OCI-LY3 (cell line): ENCODE measurements around the gene SF3A2.

ENCODE experiments used
- H2AFZ ChIP-seq: fragments of 200-600, 300-600 bp; shearing (Covaris generic); 2 replicates; pipeline ENCODE4 v1.6.0; 2014; ENCODE audit warnings: antibody characterized with exemption, low read depth, low read length
- H3K27ac ChIP-seq: fragments of 200-600, 300-600 bp; sonication (generic); 2 replicates; pipeline ENCODE4 v1.5.1; 2014; ENCODE audit warnings: mild to moderate bottlenecking, low read length, moderate library complexity, mixed read lengths
- H3K27me3 ChIP-seq: fragments of 200-600, 300-600 bp; sonication (generic); 2 replicates; pipeline ENCODE4 v1.6.1; 2014; ENCODE audit warnings: low read depth, low read length, mixed read lengths
- H3K36me3 ChIP-seq: fragments of 200-600, 300-600 bp; sonication (generic); replicated peaks from 2 replicates; pipeline ENCODE3; 2014; ENCODE audit warnings: low read depth, low read length, mixed read lengths
- H3K4me1 ChIP-seq: fragments of 300-600, 200-600 bp; sonication (generic); 2 replicates; pipeline ENCODE4 v1.6.1; 2014; ENCODE audit warnings: low read length, mixed read lengths
- H3K4me2 ChIP-seq: fragments of 200-600, 300-600 bp; sonication (generic); 2 replicates; pipeline ENCODE4 v1.6.1; 2014; ENCODE audit warnings: low read length, mixed read lengths
- H3K4me3 ChIP-seq: fragments of 300-600, 200-600 bp; sonication (generic); 2 replicates; pipeline ENCODE4 v1.5.1; 2014; ENCODE audit warnings: antibody characterized with exemption, mild to moderate bottlenecking, low read length, moderate library complexity
- H3K79me2 ChIP-seq: fragments of 300-600, 200-600 bp; shearing (Covaris generic); 2 replicates; pipeline ENCODE4 v1.6.1; 2014; ENCODE audit warnings: mild to moderate bottlenecking, low read length, mixed read lengths
- H3K9ac ChIP-seq: fragments of 300-600, 200-600 bp; shearing (Covaris generic); 2 replicates; pipeline ENCODE4 v1.6.0; 2014; ENCODE audit warnings: mild to moderate bottlenecking, low read length, moderate library complexity
- H3K9me3 ChIP-seq: fragments of 200-600, 300-600 bp; shearing (Covaris generic); 2 replicates; pipeline ENCODE4 v1.6.1; 2014; ENCODE audit warnings: low read length, mixed read lengths; ENCODE audit not compliant: insufficient read depth
- H4K20me1 ChIP-seq: fragments of 200-600, 300-600 bp; sonication (generic); 2 replicates; pipeline ENCODE4 v1.6.1; 2016; ENCODE audit warnings: low read length, mixed read lengths; ENCODE audit not compliant: insufficient read depth
- EZH2phosphoT487 ChIP-seq: fragments of 200-600 bp; shearing (Covaris generic); IDR thresholded peaks from 2 replicates; pipeline ENCODE4 v1.6.1; 2018; ENCODE audit warnings: antibody characterized with exemption, mixed run types, low read depth
- TF ChIP-seq, protein P1 (sequence below): fragments of 200-600, 300-600 bp; sonication (generic); IDR thresholded peaks from 2 replicates; pipeline ENCODE4 v1.5.1; 2014; ENCODE audit warnings: antibody characterized with exemption, low read length, low read depth

SF3A2 gene

DNA sequence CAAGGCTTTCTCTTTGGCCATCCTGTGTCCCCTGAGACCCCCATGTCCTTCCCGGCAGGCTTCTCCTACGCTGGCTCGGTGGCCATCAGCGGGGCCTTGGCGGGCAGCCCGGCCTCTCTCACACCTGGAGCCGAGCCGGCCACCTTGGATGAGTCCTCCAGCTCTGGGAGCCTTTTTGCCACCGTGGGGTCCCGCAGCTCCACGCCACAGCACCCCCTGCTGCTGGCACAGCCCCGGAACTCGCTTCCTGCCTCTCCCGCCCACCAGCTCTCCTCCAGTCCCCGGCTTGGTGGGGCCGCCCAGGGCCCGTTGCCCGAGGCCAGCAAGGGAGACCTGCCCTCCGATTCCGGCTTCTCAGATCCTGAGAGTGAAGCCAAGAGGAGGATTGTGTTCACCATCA is 14.7 kb upstream of the SF3A2 start:
- Histone ChIP-seq H3K9ac (no peak overlapping the region), H3K4me3 (no peak overlapping the region), H2AFZ (no peak overlapping the region), H3K79me2 (no peaks in the 10 kb centered on the region), H4K20me1 (peaks cover 12% of the 10 kb centered on the region), H3K27me3 (no peaks in the 10 kb centered on the region), H3K4me1 (peaks cover under 1% of the 10 kb centered on the region), H3K9me3 (no peaks in the 10 kb centered on the region), H3K27ac (no peak overlapping the region), H3K36me3 (peaks cover 50% of the 10 kb centered on the region), H3K4me2 (no peak overlapping the region)
- TF ChIP-seq, protein P1, sequence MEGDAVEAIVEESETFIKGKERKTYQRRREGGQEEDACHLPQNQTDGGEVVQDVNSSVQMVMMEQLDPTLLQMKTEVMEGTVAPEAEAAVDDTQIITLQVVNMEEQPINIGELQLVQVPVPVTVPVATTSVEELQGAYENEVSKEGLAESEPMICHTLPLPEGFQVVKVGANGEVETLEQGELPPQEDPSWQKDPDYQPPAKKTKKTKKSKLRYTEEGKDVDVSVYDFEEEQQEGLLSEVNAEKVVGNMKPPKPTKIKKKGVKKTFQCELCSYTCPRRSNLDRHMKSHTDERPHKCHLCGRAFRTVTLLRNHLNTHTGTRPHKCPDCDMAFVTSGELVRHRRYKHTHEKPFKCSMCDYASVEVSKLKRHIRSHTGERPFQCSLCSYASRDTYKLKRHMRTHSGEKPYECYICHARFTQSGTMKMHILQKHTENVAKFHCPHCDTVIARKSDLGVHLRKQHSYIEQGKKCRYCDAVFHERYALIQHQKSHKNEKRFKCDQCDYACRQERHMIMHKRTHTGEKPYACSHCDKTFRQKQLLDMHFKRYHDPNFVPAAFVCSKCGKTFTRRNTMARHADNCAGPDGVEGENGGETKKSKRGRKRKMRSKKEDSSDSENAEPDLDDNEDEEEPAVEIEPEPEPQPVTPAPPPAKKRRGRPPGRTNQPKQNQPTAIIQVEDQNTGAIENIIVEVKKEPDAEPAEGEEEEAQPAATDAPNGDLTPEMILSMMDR, result peak; percentile 31; the same call in 1 of the 2 replicates
- no peak for TF ChIP-seq EZH2phosphoT487

DNA sequence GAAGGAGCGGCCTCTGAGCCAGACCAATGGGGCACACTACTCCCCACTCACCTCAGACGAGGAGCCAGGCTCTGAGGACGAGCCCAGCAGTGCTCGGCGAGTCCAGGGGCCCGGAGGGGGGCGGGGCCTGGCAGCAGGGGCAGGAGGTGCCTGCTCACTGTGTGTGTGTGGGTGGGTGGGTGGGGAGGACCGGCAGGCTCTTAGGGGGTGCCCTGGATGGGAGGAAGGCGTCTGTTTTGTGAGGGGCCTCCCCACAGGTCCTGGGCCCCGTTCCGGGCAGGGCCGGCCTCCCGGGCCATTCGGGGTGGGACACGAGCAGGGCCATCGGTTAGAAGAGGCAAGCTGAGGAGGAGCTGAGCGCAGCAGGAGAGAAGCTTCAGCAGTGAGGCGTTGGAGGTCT is 13.2 kb upstream of the SF3A2 start:
- H3K27me3 ChIP-seq, result no peaks in the 10 kb centered on the region
- no peaks in the 10 kb centered on the region for H3K79me2 ChIP-seq
- TF ChIP-seq, protein P1, result no peak
- H3K36me3 ChIP-seq, result peaks cover 46% of the 10 kb centered on the region
- H2AFZ ChIP-seq, result no peak overlapping the region
- H4K20me1 ChIP-seq, result peaks cover 21% of the 10 kb centered on the region
- H3K4me3 ChIP-seq, result no peak overlapping the region
- H3K9me3 ChIP-seq, result no peaks in the 10 kb centered on the region
- H3K27ac ChIP-seq, result no peak overlapping the region
- no peak overlapping the region for H3K9ac ChIP-seq
- H3K4me1 ChIP-seq, result peaks cover 14% of the 10 kb centered on the region
- H3K4me2 ChIP-seq, result no peak overlapping the region

DNA sequence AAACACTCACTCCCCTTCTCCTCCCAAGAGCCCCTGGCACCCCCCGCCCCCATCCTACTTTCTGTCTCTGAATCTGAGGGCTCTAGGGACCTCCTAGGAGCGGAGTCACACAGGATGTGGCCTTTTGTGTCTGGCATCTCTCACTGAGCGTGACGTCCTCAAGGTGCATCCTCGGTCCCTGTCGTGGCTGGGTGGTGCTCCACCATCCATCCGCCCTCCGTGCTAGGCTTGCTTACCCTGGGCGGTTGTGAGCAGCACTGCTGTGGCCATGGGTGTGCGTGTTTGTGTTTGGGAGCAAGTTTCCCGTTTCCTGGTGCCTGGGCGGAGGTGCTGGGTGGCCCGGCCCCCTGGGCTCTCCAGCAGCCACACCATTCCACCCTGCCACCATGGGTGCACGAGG is 12.7 kb upstream of the SF3A2 start:
- Histone ChIP-seq H3K9me3 (no peaks in the 10 kb centered on the region), H3K4me1 (peaks cover 14% of the 10 kb centered on the region), H3K4me3 (no peak overlapping the region), H3K36me3 (peaks cover 51% of the 10 kb centered on the region), H3K9ac (no peak overlapping the region), H3K27me3 (no peaks in the 10 kb centered on the region), H3K4me2 (no peak overlapping the region), H3K27ac (no peak overlapping the region), H2AFZ (no peak overlapping the region), H4K20me1 (peaks cover 23% of the 10 kb centered on the region), H3K79me2 (no peaks in the 10 kb centered on the region)
- TF ChIP-seq EZH2phosphoT487, result no peak
- TF ChIP-seq, protein P1, result no peak

DNA sequence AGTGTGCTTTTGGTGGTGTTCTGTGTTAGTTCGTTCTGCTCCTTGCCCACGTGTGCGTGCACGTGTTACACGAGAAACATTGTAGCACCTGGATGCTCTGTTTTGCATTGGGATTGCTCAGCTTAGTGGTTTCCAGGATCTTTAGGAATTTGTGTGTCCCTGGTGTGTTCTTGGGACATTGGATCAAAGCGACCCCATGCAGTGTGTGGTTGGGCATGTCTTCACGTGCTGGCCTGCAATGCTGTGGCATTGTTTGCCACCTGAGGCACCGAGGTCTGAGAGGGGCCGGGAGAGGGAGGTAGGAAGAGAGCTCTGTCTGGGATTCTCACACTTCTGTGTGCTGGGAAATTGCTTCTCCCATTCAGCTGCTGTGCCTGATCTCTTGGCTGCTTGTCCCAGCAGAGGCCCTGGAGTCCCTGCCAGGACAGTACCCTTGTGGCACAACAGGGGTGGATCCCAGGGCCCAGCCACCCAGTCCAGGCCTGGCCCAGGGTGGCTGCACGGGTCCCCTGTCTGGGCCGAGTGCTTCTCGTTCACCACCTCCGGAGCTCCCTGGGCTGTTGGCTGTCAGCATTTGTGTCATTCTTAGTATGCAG is 11.8 kb upstream of the SF3A2 start:
- Histone ChIP-seq H3K27ac (no peak overlapping the region), H2AFZ (no peak overlapping the region)

More for the DNA sequence above, 11.8 kb upstream of the SF3A2 start:
- Histone ChIP-seq H3K4me2 (no peak overlapping the region), H3K79me2 (peaks cover 3% of the 10 kb centered on the region; the same call in 1 of the 2 replicates), H3K4me1 (peaks cover 14% of the 10 kb centered on the region), H3K9me3 (no peaks in the 10 kb centered on the region), H3K27me3 (no peaks in the 10 kb centered on the region), H4K20me1 (peaks cover 28% of the 10 kb centered on the region), H3K36me3 (peaks cover 57% of the 10 kb centered on the region), H3K4me3 (no peak overlapping the region), H3K9ac (no peak overlapping the region)
- TF ChIP-seq EZH2phosphoT487, result no peak
- TF ChIP-seq, protein P1, result no peak
